ENCODE data around the gene IGFBP5. TPM values are rescaled to one million over a fixed set of nuclear protein-coding genes. Genes with fewer than 3 reads are reported as not detected.

IGFBP5 gene
- total RNA-seq, 1 donor from 2014 or later: 169 TPM

DNA sequence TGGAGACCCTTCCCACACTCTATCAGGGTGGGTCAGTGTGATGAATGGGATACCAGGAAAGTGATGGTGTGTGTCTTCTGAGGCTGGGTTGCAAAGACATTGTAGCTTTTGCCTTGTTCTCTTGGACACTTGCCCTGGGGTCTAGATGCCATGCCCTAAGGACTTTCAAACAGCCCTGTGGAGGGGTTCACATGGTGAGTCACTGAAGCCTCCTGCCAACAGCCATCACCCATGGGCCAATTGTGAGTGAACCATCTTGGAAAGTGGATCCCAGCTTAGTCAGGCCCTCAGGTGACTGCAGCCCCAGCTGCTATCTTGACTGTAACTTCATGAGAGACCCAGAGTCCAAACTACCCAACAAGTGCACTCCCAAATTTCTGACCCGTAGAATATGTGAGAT is 25.8 kb upstream of the IGFBP5 start:
- ATAC-seq (no peak), DNase-seq (no peak)
- TF ChIP-seq CTCF (IDR thresholded peaks at IDR 0.05): no peak
- Histone ChIP-seq H3K36me3 (no peaks in the 10 kb centered on the region), H3K4me3 (no peak overlapping the region), H3K27ac (no peak overlapping the region), H3K9me3 (no peaks in the 10 kb centered on the region), H3K4me1 (no peaks in the 10 kb centered on the region), H3K27me3 (no peaks in the 10 kb centered on the region)
- intact Hi-C loops (cut with DNase I): no loop called here

DNA sequence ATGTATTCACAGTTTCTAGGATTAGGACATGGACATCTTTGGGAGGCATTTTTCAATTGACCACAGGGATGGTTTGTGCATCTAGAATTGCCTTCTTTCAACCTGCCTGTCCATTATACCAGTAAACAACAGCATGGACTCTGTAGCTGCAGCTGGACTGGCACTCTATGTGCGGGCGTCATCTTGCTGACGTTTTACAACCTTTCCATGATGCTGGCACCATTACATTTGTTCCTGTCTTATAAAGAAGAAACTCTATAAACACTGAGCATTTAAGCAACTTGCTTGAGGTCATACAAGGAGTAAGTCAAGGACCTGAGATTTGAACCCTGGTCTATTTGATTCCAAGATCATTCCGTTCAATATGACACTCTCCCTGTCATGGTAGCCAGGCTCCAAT is 25.4 kb upstream of the IGFBP5 start:
- intact Hi-C loops (cut with DNase I): no loop called here
- Histone ChIP-seq H3K4me3 (no peak overlapping the region), H3K36me3 (no peaks in the 10 kb centered on the region), H3K27me3 (no peaks in the 10 kb centered on the region), H3K9me3 (no peaks in the 10 kb centered on the region), H3K27ac (no peak overlapping the region), H3K4me1 (no peaks in the 10 kb centered on the region)
- TF ChIP-seq CTCF (IDR thresholded peaks at IDR 0.05): no peak
- ATAC-seq (no peak), DNase-seq (no peak)

DNA sequence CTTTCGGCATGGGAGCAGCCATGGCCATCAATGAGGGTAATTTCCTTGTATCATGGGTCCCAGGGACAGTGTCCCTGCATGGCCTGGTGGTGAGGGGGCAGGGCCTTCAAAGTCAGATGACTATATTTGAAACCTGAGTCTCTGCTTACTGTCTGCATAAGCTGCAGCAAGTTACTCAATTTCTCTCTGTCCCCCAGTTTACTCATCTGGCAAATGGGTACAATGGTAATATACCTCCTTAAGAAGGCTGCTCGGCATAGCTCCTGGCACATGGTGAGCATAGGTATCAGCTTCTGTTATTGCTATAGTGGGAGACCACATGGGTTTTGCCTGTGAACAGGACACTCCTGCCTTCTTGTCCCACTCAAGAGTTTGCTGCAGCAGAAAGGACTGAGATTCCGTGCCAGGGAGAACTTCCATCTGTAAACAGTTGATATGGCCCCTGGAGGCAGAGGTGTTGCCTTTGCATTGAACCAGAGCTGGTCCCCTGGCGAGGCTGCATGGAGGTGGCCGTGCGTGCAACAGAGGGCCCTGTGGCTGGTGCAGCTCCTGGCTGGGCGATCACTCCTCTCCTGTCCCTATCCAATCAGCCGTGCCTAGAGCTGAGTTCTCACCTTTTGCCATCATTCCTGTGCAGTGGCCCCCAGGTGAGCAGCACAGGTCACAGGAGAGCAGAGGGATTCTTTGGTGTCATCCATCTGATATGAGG is 22.7 kb upstream of the IGFBP5 start:
- intact Hi-C loops (cut with DNase I): no loop called here
- DNase-seq (no peak), ATAC-seq (no peak)
- TF ChIP-seq CTCF (IDR thresholded peaks at IDR 0.05): no peak
- Histone ChIP-seq H3K4me1 (no peaks in the 10 kb centered on the region), H3K36me3 (no peaks in the 10 kb centered on the region), H3K27me3 (no peaks in the 10 kb centered on the region), H3K4me3 (no peak overlapping the region), H3K27ac (no peak overlapping the region), H3K9me3 (no peaks in the 10 kb centered on the region)

DNA sequence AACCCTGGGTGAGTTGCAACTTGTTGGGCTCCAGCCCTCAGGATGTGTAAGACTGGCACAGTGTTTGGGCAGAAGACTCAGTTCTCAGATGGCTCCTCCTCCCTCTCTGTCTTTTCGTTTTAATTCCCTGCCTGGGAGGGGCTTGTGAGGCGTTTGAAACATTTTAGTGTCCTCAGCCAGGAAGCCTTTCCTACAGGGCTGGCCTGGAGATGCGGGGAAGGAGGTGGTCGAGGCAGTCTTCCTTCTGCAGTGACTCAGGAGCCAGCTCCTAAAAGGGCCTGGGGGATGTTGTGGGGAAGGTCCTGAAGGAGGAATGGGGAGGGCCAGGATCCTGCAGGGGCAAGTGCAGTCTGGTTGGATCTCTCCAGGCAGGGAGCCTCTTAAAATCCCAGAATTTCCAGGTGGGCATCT is 22.1 kb upstream of the IGFBP5 start:
- Histone ChIP-seq H3K4me1 (no peaks in the 10 kb centered on the region), H3K4me3 (no peak overlapping the region), H3K9me3 (no peaks in the 10 kb centered on the region), H3K27ac (no peak overlapping the region), H3K27me3 (no peaks in the 10 kb centered on the region), H3K36me3 (no peaks in the 10 kb centered on the region)
- no peak for ATAC-seq
- no peak for DNase-seq
- intact Hi-C loops (cut with DNase I): no loop called here
- TF ChIP-seq CTCF (IDR thresholded peaks at IDR 0.05): no peak

- DNase-seq (no peak), ATAC-seq (no peak)
- TF ChIP-seq CTCF (IDR thresholded peaks at IDR 0.05): no peak
- Histone ChIP-seq H3K4me3 (no peak overlapping the region), H3K27ac (no peak overlapping the region), H3K4me1 (no peaks in the 10 kb centered on the region), H3K9me3 (no peaks in the 10 kb centered on the region), H3K36me3 (no peaks in the 10 kb centered on the region), H3K27me3 (no peaks in the 10 kb centered on the region)
- intact Hi-C loops (cut with DNase I): no loop called here
Observed at GRCh38 chr2:216716109-216716508, 20.8 kb upstream of the IGFBP5 start.
